HG03520 (cell line): ENCODE measurements around the gene MAB21L2.
"Not testable (repeated sequence)": the region's sequence is repeated elsewhere in the genome, so short reads cannot be mapped to it uniquely, and the experiment has no call there.

Experiments used
- ATAC-seq: cut with Tn5 transposase; IDR thresholded peaks from one replicate; pipeline ENCODE4 v1.9.1; 2021; ENCODE audit warnings: mild to moderate bottlenecking, moderate library complexity; ENCODE audit not compliant: unreplicated experiment

MAB21L2 gene

GRCh38 chr4:150582146-150582872 is at the start of gene MAB21L2:
MAB21L2 (plus strand) TSS chr4:150582151; CDS start chr4:150583030, 879 bp downstream.
- ATAC-seq: no peak

- ATAC-seq: no peak
Observed at GRCh38 chr4:150533673-150534072, 48.3 kb upstream of the MAB21L2 start.

DNA sequence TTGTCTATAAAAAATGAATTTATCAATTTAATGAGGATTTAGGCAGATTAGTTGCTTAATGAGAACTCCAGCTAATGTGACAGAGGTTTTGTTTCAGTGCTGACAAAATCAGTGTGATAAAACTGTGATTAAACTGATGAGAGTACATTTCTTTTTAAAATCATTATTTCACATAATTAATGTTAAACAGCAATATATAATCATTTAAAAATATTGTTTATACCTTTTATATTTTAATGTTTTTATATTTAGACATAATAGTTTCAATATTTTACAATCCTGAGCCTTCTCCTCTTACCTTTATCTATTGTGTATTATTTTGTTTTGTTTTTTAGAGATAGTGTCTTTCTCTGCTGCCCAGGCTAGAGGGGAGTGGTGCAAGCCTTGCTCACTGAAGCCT is 47.1 kb upstream of the MAB21L2 start:
- ATAC-seq: no peak

DNA sequence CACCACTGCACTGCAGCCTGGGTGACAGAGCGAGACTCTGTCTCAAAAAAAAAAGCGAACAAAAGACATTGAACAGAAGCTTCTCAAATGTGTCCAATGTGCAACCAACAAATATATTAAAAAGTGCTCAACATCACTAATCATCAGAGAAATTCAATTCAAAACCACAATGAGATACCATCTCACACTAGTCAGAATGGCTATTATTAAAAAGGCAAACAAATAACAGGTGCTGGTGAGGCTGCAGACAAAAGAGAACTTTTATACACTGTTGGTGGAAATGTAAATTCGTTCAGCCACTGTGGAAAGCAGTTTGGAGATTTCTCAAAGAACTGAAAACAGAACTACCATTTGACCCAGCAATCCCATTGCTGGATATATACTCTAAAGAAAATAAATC is 44.0 kb upstream of the MAB21L2 start:
- ATAC-seq: not testable (repeated sequence)

DNA sequence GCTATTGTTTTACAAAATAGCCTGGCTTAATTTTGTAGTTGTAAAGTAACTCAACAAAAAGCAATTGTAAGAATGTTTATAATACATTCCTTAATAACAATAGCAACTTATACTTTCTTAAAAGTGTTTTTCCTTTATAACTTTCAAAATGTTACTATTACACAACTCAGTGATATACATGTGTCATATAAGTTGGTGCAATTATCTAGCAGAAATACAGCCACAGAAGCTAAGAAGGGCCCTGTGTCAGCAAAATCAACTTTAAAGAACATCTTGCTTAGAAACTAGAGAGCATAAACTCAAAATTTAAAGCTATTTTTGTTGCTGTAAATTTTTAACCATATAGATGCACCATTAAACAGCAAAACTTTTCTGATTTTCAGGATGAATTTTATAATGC is 41.4 kb upstream of the MAB21L2 start:
- ATAC-seq: no peak

DNA sequence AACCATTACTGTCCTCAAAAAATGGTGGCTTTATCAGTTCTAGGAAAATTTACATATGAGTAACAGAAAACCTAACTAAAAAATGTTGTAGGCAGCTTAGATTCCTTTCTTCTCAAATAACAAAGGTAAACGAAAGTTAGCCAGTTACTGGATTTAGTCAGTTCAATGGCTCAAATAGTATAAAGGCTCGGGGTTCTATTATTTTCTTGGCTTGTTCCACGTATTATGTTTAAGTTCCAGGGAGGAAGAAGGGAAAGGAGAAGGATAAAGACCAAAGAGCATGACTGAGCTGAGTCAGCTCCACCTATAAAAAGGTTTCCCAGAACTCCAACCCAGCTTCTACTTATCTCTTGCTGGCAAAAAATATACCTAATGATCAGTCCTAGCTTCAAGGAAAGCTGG is 41.0 kb upstream of the MAB21L2 start:
- no peak for ATAC-seq

DNA sequence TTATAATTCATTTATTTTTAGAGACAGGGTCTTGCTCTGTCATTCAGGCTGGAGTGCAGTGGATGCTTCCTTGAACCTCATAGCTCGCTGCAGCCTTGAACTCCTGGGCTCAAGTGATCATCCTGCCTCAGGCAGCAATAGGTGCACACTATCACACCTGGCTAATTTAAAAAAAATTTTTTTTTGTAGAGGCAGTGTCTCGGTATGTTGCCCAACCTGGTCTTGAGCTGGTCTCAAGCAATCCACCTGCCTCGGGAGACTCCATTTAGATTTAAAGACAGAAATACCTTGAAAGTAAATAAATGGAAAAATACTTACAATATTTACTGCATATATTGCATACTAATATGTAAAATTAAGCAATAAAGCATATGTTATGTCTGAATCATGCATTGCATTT is 40.3 kb upstream of the MAB21L2 start:
- no peak for ATAC-seq

GRCh38 chr4:150543042-150543441 is 38.9 kb upstream of the MAB21L2 start:
- ATAC-seq: no peak

DNA sequence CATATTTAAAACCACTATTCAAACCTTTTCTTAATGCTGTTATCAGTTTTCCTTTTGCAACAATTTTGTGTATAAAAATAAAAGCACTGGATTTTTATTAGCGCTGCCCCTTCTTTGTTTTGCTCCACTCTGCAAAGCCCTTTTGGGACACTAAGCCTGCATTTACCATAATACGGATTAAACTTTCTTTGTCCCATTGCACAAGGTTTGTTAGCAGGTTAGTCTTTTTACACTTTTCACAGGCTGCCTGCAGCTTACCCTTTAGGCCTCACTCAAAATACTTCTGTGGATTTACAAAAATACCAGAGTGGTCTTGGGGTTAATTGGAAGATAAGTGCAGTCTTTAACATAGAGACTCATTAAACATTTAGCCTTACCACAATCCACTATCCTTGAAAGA is 35.7 kb upstream of the MAB21L2 start:
- ATAC-seq: no peak

DNA sequence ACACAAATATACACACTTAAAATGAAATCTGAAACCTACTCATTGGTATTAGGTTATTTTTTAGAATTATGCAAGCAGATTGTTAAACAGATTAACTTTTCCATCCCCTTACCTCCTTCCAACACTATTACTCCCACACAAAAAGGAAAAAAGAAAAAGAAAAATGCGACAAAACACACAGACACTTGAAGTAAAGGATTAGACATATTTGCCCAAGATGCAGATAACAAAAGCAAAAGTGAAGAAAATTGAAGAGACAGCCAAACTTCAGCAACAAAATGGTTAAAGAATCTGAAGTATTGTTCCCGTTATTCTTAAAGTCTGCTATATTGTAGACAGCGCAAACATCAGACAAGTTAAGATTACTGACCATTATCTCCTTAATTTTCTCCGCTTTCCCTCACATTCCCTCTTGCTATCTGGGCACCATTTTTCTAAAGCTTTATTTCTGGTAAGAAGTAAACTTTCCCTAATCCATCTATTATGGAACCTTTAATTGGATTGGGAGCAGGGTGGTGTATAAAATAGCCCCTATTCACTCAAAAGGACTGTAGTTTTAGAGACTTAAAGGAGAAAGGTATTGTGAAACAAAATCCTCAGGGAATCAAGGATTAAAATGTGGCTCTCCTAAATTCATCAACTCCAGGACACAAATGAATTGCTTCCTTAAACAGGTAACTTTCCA is 34.7 kb upstream of the MAB21L2 start:
- ATAC-seq: no peak

GRCh38 chr4:150557811-150558210 is 24.1 kb upstream of the MAB21L2 start:
- ATAC-seq: not testable (repeated sequence)

- no peak for ATAC-seq
Observed at GRCh38 chr4:150561143-150561737, 20.7 kb upstream of the MAB21L2 start.

- ATAC-seq: no peak
Observed at GRCh38 chr4:150562250-150562649, 19.7 kb upstream of the MAB21L2 start.

- no peak for ATAC-seq
Observed at GRCh38 chr4:150562751-150563150, 19.2 kb upstream of the MAB21L2 start.

- not testable (repeated sequence) for ATAC-seq
Observed at GRCh38 chr4:150564967-150565366, 17.0 kb upstream of the MAB21L2 start.

DNA sequence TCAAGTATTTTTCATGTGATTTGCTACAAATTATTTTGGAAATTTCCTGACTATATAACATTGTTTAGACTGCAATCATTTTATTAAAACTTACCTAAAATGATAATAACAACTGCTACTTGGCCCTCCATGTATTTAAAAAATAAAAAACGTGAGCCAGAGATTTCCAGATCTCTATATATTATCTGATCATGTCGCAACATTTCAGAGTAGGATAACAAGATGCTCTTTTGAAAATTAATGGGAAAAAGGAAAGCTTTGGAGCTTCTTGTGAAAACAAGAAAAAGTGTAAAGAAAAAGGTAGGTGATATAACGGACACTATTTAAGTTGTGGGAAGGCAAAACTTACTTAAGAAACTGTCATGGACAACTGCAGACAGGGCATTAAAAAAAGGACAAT is 14.9 kb upstream of the MAB21L2 start:
- ATAC-seq: no peak

GRCh38 chr4:150569384-150569987 is 12.5 kb upstream of the MAB21L2 start:
- no peak for ATAC-seq

- no peak for ATAC-seq
Observed at GRCh38 chr4:150569998-150570535, 11.9 kb upstream of the MAB21L2 start.

GRCh38 chr4:150570862-150571261 is 11.1 kb upstream of the MAB21L2 start:
- no peak for ATAC-seq

DNA sequence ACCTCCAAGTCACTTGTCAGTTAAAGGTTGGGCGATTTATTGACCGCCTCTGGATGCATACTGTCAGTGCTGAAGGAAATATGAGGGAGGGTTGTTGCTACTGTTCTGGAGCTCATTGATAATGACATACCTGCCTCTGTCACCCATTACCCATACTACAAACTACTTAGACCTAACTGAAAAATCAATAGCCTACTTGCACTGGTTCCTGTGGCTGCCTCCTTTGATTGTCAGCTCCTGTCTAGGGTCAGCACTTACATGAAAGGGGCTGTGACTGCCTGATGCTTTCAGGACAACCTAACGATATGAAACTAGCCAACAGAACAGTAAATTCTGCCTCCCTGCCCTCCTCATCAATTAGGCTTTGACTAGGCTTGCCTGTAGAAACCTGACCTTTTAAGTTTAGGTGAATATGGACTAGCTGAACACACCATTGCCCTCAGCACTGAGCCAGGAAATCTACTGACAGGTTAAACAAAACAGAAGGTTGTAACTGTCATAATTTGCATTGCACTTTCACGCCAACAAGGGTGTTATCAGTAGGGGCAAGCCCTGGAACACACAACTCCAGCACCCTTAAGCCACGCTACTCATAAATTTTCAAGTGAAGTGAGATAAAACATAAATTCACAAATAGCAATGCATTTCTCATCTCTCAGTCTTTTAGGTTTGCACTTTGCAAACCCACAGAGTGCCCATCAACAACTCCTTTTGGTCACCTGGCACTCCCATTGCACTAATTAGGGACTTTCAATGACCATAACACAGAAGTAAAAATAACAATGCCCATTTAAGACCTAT is 9.0 kb upstream of the MAB21L2 start:
- no peak for ATAC-seq

- ATAC-seq: no peak
Observed at GRCh38 chr4:150573534-150573933, 8.4 kb upstream of the MAB21L2 start.
